Retinal pigment epithelial cell (primary cell): ENCODE results near the gene EPB41L4A.
A peak's percentile ranks its signal among the peaks of the same experiment; 100 is the strongest.

Source experiments
- DNase-seq: peaks from one replicate; pipeline ENCODE4 v3.0.0-alpha.2; 2010; ENCODE audit warnings: low read depth
- H3K4me3 ChIP-seq: 2 replicates; pipeline ENCODE4 v1.5.1; 2011; ENCODE audit warnings: mild to moderate bottlenecking, low read length, control low read depth, moderate library complexity
- CTCF ChIP-seq: conservative IDR thresholded peaks from 2 replicates; pipeline ENCODE4 v1.5.1; 2011; ENCODE audit warnings: low read depth, low read length, control low read depth, inconsistent platforms

Gene EPB41L4A

GRCh38 chr5:112384523-112384922 lies 34.6 kb downstream of the EPB41L4A start:
- DNase-seq: no peak
- H3K4me3 ChIP-seq: no peak overlapping the region
- TF ChIP-seq CTCF: no peak

DNA sequence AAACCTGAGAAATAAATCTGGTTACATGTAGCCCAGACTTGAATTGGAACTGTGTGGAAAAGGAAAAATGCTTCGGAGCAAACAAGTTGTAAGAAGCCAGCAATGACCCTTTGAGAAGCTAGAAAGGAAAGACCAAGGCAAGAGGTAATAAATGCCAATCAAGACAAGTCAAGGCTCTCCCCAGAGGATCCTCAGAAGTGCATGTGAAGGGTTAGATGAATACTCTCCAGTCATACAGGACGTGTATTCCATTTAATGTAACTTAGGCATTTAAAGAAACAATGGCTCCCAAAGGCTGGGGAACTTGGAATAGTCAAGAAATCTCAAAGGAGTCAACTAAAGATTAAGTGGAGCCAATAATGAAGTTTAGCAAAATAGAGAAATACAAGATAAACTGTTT lies 36.2 kb downstream of the EPB41L4A start:
- no peak for DNase-seq
- no peak for TF ChIP-seq CTCF
- no peak overlapping the region for H3K4me3 ChIP-seq

DNA sequence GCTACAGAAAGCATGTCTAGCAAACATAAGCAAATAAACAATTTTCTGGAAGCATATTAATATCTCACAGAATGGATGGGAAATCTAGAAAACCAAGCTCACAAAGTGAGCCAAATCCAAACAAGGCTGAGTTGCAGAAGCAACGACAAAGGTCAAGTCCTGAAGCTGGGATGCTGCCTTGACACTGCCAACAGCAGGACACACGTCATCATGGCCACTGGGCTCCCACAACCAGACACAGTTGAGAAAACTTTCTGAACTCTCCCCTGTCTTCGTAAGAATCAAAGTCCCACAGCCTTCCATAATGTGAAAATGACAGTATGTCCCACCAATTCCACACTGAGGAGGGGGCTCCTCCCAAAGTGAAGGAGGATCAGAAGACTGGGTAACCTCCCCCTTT lies 37.6 kb downstream of the EPB41L4A start:
- no peak for TF ChIP-seq CTCF
- DNase-seq: no peak
- no peak overlapping the region for H3K4me3 ChIP-seq

DNA sequence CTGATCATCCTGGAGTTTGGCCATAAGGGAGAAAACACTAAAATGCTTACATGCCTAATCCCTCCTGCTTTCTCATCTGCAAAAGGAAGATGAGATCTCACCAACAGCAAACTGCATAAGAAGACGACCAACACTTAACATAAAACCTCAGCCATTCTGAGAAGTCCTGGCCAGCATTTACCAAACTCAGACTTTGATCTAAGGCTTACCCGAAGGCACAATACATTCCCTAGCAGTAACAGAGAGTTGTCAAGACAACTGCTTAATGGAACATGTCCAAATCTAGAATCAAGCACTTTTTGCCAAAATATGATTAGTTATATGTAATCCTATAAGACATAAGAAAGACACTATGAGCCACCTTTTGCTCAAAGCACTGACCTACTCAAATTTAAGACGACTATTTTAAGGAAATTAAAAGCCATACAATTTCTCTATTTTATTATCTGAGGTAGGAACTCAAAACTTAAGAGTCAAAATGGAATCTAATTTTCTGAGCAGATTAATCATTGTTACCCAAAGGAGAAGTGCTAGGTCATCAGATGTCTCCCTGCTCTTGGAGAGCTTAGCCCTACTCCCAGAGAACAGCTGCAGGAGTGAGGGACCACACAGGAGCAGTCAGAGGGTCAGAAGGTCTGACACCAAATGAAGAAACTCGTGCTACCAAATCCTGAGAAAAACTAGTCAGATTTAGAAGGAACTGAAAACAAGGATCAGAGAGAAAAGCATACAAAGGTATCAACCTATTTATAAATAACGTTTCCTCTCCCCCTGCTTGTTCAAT lies 39.3 kb downstream of the EPB41L4A start:
- H3K4me3 ChIP-seq: no peak overlapping the region
- peak; percentile 48 for DNase-seq
- no peak for TF ChIP-seq CTCF

GRCh38 chr5:112374818-112375217 lies 44.3 kb downstream of the EPB41L4A start:
- H3K4me3 ChIP-seq: no peak overlapping the region
- no peak for TF ChIP-seq CTCF
- no peak for DNase-seq

DNA sequence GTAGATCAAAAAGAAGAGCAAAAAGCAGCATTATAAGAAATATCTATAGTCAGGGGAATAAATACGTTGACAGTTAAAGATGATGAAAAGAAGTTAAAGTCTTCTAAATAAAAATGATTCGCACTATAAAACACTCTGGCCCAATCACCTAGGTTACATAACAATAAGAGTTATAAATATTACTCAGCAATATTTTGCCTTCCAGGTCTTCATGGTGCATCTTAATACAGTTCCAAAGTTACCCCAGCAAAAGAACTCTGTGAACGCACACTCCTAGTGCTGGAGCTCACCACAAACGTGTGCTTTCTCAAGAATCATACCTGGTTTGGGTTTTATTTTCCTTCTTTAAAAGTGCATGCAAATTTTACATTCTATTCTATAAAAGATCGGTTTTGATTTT lies 44.7 kb downstream of the EPB41L4A start:
- H3K4me3 ChIP-seq: no peak overlapping the region
- no peak for DNase-seq
- TF ChIP-seq CTCF: no peak

DNA sequence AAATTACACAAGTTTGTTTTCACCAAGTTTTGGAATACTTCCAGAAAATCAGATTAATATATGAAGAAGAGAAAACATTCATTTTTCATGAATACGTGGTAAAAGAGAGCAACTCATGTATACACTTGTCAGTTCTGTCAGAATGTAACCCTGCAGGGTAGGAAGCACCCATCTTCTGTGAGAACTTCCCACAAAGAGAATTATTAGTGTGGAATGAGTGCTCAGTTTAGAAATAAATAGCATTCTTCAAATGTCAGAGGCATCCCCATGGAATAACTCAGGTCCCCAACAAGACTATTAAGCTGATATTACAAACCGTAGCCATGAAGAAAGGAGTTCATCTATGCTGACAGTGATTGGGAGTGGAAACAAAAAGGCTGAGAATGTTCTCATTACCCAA lies 45.2 kb downstream of the EPB41L4A start:
- no peak for DNase-seq
- no peak overlapping the region for H3K4me3 ChIP-seq
- TF ChIP-seq CTCF: no peak
